ENCODE measurements around the gene EVL.
"Not testable (repeated sequence)": the region's sequence is repeated elsewhere in the genome, so short reads cannot be mapped to it uniquely, and the experiment has no call there.

Gene EVL

GRCh38 chr14:100158566-100159093 lies 93.4 kb downstream of the EVL start:
- H3K27me3 Mint-ChIP-seq = no peaks in the 10 kb centered on the region
- peak overlapping the region; percentile 48 to 87 for H3K4me3 Mint-ChIP-seq
- no peak for DNase-seq
- no peak overlapping the region for H3K27ac Mint-ChIP-seq
- peaks cover 6 to 8% of the 10 kb centered on the region in 2 donors for H3K9me3 Mint-ChIP-seq
- no peak for ATAC-seq (replicated peaks)
- peaks cover 16 to 29% of the 10 kb centered on the region in 2 donors for H3K4me1 Mint-ChIP-seq
- peaks cover 6% of the 10 kb centered on the region in 2 donors for H3K36me3 Mint-ChIP-seq

- ATAC-seq (replicated peaks) = peak; percentile 65 to 78
- H3K27ac Mint-ChIP-seq = peak within 1 kb of the TSS; percentile 31
Observed at GRCh38 chr14:100159094-100159864, 94.1 kb downstream of the EVL start, which contains the start of gene DEGS2. Gene DEGS2, minus strand, starts transcription at chr14:100159645. Its CDS starts 58 bp downstream, at chr14:100159587.

GRCh38 chr14:100159865-100160533 lies 94.8 kb downstream of the EVL start:
- Mint-ChIP-seq H3K9me3 (peaks cover 3 to 5% of the 10 kb centered on the region in 2 donors), H3K4me3 (peak overlapping the region; percentile 67 to 87), H3K27me3 (no peaks in the 10 kb centered on the region), H3K4me1 (peaks cover 16 to 29% of the 10 kb centered on the region in 2 donors), H3K36me3 (peaks cover 4% of the 10 kb centered on the region in 2 donors), H3K27ac (no peak overlapping the region)
- ATAC-seq (replicated peaks) (peak; percentile 2 to 5), DNase-seq (no peak)

More at GRCh38 chr14:100159094-100159864, 94.1 kb downstream of the EVL start, which contains the start of gene DEGS2:
- H3K9me3 Mint-ChIP-seq = peaks cover 6 to 8% of the 10 kb centered on the region in 2 donors
- no peaks in the 10 kb centered on the region for H3K27me3 Mint-ChIP-seq
- H3K4me1 Mint-ChIP-seq = peaks cover 16 to 29% of the 10 kb centered on the region in 2 donors
- peak within 1 kb of the TSS; percentile 82 to 87 for H3K4me3 Mint-ChIP-seq
- peaks cover 6% of the 10 kb centered on the region in 2 donors for H3K36me3 Mint-ChIP-seq
- peak; percentile 22 for DNase-seq

- H3K4me3 Mint-ChIP-seq = no peak overlapping the region
- H3K4me1 Mint-ChIP-seq = peaks cover 18 to 32% of the 10 kb centered on the region in 2 donors
- no peaks in the 10 kb centered on the region for H3K9me3 Mint-ChIP-seq
- H3K36me3 Mint-ChIP-seq = no peaks in the 10 kb centered on the region
- ATAC-seq (replicated peaks) (no peak), DNase-seq (no peak)
- H3K27me3 Mint-ChIP-seq = no peaks in the 10 kb centered on the region
- no peak overlapping the region for H3K27ac Mint-ChIP-seq
Observed at GRCh38 chr14:100160534-100160916, 95.3 kb downstream of the EVL start.

- Mint-ChIP-seq H3K27me3 (no peaks in the 10 kb centered on the region), H3K27ac (no peak overlapping the region), H3K4me1 (peaks cover 11 to 14% of the 10 kb centered on the region in 2 donors), H3K4me3 (peak overlapping the region; percentile 44 to 57), H3K36me3 (no peaks in the 10 kb centered on the region), H3K9me3 (no peaks in the 10 kb centered on the region)
- DNase-seq (no peak), ATAC-seq (replicated peaks) (no peak)
Observed at GRCh38 chr14:100165376-100165775, 100.2 kb downstream of the EVL start.

- H3K4me3 Mint-ChIP-seq = peak overlapping the region; percentile 90 to 91
- H3K27ac Mint-ChIP-seq = no peak overlapping the region
- peak; percentile 9 to 29 for ATAC-seq (replicated peaks)
Observed at GRCh38 chr14:100165831-100166440, 100.7 kb downstream of the EVL start.

GRCh38 chr14:100168506-100168905 lies 103.3 kb downstream of the EVL start:
- Mint-ChIP-seq H3K27me3 (peaks cover 6 to 10% of the 10 kb centered on the region in 2 donors), H3K4me3 (no peak overlapping the region), H3K9me3 (no peaks in the 10 kb centered on the region), H3K4me1 (peaks cover 10 to 14% of the 10 kb centered on the region in 2 donors), H3K36me3 (no peaks in the 10 kb centered on the region), H3K27ac (no peak overlapping the region)
- ATAC-seq (replicated peaks) = no peak
- DNase-seq = no peak

More at GRCh38 chr14:100165831-100166440, 100.7 kb downstream of the EVL start:
- peaks cover 0 to 4% of the 10 kb centered on the region in 2 donors for H3K27me3 Mint-ChIP-seq
- no peak for DNase-seq
- no peaks in the 10 kb centered on the region for H3K9me3 Mint-ChIP-seq
- peaks cover 11 to 14% of the 10 kb centered on the region in 2 donors for H3K4me1 Mint-ChIP-seq
- H3K36me3 Mint-ChIP-seq = no peaks in the 10 kb centered on the region

GRCh38 chr14:100170880-100171279 lies 105.7 kb downstream of the EVL start:
- Mint-ChIP-seq H3K4me1 (peaks cover 7 to 10% of the 10 kb centered on the region in 2 donors), H3K9me3 (no peaks in the 10 kb centered on the region), H3K27me3 (peaks cover 13 to 22% of the 10 kb centered on the region in 2 donors), H3K27ac (peak overlapping the region; percentile 4), H3K4me3 (no peak overlapping the region), H3K36me3 (no peaks in the 10 kb centered on the region)
- no peak for DNase-seq
- ATAC-seq (replicated peaks) = no peak

- H3K36me3 Mint-ChIP-seq = no peaks in the 10 kb centered on the region
- ATAC-seq (replicated peaks) (no peak), DNase-seq (no peak)
- H3K9me3 Mint-ChIP-seq = no peaks in the 10 kb centered on the region
- no peak overlapping the region for H3K27ac Mint-ChIP-seq
- H3K27me3 Mint-ChIP-seq = peaks cover 13 to 22% of the 10 kb centered on the region in 2 donors
- H3K4me3 Mint-ChIP-seq = no peak overlapping the region
- peaks cover 0 to 2% of the 10 kb centered on the region in 2 donors for H3K4me1 Mint-ChIP-seq
Observed at GRCh38 chr14:100172811-100173210, 107.6 kb downstream of the EVL start.

GRCh38 chr14:100173353-100173752 lies 108.1 kb downstream of the EVL start:
- Mint-ChIP-seq H3K4me3 (no peak overlapping the region), H3K36me3 (no peaks in the 10 kb centered on the region), H3K27ac (no peak overlapping the region), H3K27me3 (peaks cover 13 to 22% of the 10 kb centered on the region in 2 donors), H3K4me1 (peaks cover 0 to 2% of the 10 kb centered on the region in 2 donors), H3K9me3 (no peaks in the 10 kb centered on the region)
- ATAC-seq (replicated peaks) (no peak), DNase-seq (no peak)

GRCh38 chr14:100176811-100177327 lies 111.6 kb downstream of the EVL start:
- DNase-seq (no peak), ATAC-seq (replicated peaks) (no peak)
- Mint-ChIP-seq H3K9me3 (no peaks in the 10 kb centered on the region), H3K27ac (no peak overlapping the region), H3K4me1 (no peaks in the 10 kb centered on the region), H3K4me3 (no peak overlapping the region), H3K27me3 (peaks cover 13 to 16% of the 10 kb centered on the region in 2 donors), H3K36me3 (no peaks in the 10 kb centered on the region)

GRCh38 chr14:100178691-100179090 lies 113.5 kb downstream of the EVL start:
- Mint-ChIP-seq H3K4me3 (no peak overlapping the region), H3K9me3 (no peaks in the 10 kb centered on the region), H3K36me3 (no peaks in the 10 kb centered on the region), H3K27ac (no peak overlapping the region), H3K4me1 (no peaks in the 10 kb centered on the region), H3K27me3 (peaks cover 7 to 10% of the 10 kb centered on the region in 2 donors)
- ATAC-seq (replicated peaks) (no peak), DNase-seq (no peak)

- not testable (repeated sequence) for DNase-seq; H3K27ac Mint-ChIP-seq; H3K9me3 Mint-ChIP-seq; ATAC-seq (replicated peaks); H3K4me3 Mint-ChIP-seq; H3K4me1 Mint-ChIP-seq; H3K36me3 Mint-ChIP-seq; H3K27me3 Mint-ChIP-seq
Observed at GRCh38 chr14:100180671-100181070, 115.4 kb downstream of the EVL start.

All from stimulated activated naive B cell treated with anti-CD40 and anti-IgM and Interleukin-4, amounts not matched to agents 10 μg/mL and 1 μg/mL and 100 μg/mL, for 72 hours (primary cell).